SIG-M5 treated with dmso at 0.1 percent for 504 hours (cell line): ENCODE data around the gene HK1.
"Not testable (repeated sequence)": the region's sequence is repeated elsewhere in the genome, so short reads cannot be mapped to it uniquely, and the experiment has no call there.

Experiments used
- DNase-seq: peaks from one replicate; lab custom pipeline; 2025; ENCODE audit not compliant: unreplicated experiment; lab: John Stamatoyannopoulos, UW

The HK1 gene

DNA sequence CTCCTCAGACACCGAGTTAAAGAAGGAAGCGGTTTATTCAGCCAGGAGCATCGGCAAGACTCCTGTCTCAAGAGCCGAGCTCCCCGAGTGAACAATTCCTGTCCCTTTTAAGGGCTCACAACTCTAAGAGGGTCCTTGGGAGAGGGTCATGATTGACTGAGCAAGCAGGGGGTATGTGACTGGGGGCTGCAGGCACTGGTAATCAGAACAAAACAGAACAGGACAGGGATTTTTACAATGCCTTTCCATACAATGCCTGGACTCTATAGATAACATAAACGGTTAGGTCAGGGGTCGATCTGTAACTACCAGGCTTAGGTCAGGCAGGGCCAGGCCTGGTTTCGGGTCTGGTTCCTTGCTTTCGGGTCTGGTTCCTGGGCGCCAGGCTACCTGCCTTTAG, 30.0 kb downstream of the HK1 start:
- not testable (repeated sequence) for DNase-seq

DNA sequence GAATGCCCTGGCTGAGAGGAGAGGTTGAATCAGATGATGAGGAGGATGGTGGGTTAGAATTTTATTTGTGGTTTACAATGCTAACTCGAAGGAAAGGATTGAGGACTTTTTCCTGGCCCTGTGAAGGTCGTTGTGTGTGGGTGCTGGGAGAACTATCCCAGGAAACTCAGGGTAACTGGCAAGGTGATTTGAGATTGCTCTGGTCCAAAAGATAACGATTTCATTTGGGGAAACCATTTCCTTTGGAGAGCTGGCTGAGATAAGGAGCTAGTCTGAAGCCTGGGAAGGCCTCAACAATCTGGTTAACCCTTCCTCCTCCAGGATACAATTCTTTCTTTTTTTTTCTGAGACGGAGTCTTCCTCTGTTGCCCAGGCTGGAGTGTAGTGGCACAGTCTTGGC, 33.0 kb downstream of the HK1 start:
- no peak for DNase-seq

- no peak for DNase-seq
Measured at GRCh38 chr10:69312528-69312927, 34.2 kb downstream of the HK1 start.

GRCh38 chr10:69315100-69315542, 36.8 kb downstream of the HK1 start:
- DNase-seq, result no peak

DNA sequence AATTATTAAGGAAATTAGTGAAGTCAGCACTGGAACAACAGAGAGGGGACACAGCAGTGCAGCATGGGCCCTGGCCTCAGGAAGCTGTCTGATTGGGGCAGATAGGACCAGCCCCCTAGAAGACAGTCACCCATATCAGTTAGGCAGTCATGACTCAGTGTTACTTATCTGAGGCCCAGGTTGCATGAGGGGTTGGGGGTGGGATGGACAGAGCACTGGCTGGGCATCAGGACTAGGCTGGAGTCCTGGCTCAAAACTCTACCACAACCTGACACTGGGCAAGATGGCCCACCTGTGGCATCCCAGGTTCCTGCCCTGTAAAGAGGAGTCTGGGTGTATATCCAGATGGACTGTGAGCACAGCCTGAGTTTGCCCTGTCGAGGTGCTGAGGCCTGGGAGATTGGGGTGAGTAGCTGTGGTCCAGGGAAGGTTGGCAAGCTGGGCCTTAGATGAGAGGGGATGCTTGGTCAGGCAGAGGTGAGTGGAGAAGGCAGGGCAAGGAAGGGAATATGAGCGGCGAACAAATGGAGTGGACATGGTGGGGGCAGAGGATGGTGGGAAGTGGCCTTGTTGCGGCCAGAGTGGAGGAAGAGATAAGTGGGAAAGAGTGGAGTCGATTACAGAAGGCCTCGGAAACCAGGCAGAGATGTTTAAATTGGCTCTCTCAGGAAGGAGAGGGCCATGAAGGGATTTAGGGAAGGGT, 37.5 kb downstream of the HK1 start:
- no peak for DNase-seq

GRCh38 chr10:69316313-69317059, 38.2 kb downstream of the HK1 start:
- DNase-seq, result no peak

DNA sequence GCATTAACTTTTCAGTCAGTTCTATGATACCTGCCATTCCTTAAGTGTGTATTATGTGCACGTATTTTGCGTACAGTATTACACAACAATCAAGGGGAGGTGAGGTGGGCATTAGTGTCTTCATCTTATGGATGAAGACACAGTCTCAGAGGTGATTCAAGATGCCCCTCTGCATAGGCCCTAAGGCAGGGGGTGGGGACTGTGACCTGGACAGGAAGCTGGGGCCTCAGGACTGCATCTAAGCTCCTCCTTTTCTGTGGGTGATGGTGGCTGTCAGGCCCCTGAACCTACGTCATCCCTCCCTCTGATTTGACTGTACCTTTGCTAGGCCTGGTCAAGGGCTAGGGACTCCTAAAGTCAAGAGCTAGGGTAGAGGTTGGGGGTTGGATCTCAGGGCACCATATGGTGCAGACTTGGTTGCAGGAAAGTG, 38.9 kb downstream of the HK1 start:
- DNase-seq, result no peak

DNA sequence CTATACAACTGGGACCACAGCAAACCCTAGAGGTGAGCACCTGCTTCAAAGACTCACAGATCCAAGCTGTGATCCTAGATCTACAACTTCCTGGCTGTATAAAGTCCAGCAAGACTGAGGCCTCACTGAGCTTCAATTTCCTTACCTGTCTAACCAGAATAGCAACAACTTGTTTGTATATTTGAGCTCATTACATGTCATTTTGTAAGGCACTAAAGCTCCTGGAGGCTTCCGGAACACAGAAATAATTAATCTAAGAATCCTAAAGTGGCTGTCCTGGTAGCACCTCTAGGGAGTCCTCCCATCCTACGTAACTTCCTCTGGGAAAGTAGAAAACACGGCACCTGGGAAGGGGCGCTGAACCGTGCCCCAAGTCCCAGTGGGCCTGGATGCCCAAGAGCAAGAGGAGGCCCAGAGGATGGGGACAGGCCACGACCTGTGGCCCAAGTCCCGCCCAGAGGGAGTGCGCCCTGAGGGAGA, 39.4 kb downstream of the HK1 start:
- peak; percentile 20 for DNase-seq

DNA sequence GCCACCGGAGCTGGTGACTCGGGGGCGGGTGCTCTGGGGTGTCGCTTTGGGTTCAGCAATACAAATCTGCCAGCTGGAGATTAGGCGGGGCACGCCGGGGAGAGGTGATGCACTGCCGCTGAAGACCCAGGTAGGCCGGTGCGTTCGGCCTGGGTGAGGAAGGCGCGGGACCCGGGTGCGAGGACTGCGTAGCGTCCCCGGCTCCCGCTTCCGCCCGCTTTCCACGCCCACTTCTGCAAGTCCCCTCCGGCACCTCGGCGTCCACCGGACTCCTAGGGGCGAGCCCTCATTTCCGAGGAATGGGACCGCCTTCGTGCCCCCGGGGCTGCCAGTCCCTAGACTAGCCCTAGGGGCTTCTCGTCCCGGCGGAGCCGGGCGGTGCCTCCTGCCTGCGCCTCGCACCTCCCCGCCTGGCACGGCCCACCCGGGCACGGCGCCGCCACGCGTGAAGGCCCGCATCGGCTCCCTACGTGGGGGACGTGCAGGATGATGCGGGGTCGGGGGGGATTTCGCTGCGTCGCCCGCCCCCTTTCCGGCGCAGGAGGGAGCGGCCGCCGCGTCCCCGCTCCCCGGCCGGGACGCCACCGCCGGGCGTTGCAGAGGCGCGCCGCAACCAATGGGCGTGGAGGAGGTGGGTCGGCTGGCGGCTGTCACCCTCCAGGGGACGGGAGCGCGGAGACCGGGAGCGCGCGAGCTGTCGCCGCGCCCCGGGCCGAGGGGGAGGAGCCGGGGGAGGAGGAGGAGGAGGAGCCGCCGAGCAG, 40.0 kb downstream of the HK1 start:
- peak; percentile 72 for DNase-seq

DNA sequence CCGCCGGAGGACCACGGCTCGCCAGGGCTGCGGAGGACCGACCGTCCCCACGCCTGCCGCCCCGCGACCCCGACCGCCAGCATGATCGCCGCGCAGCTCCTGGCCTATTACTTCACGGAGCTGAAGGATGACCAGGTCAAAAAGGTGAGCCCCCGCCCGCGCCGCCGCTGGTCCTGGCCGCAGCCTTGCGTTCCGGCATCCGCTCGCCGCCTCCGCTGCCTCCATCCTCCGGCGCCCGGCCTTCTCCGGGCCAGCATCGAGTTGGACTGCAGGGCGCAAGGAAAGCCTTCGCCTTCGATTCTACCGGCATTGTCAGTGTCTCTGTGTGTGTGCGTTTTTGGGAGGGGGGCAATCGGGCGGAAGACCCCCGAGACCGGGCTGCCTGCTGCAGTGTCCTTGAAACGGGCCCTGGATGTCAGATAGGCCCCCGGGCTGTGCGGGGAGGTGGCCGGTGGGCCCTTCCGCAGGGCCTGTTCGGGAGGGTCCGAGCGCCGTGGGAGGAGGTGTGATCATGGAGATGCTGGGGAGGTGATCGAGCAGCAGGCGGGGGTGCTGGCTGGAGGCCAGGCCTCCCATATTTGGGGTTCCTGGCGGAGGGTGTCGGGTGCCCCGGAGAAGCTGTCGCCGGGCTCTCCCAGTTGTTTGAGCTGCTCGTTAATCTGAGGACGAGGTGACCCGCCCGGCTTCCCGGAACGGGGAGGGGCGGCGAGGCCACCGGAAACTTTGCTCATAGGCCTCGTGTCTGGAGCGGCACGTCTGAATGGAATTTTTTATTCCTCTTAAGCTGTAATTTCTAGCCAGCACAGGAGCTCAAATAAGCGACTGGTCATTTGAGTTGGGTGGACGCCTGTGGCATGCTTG, 40.8 kb downstream of the HK1 start:
- DNase-seq, result no peak

GRCh38 chr10:69319841-69320316, 41.6 kb downstream of the HK1 start:
- DNase-seq, result no peak

GRCh38 chr10:69320521-69320920, 42.2 kb downstream of the HK1 start:
- DNase-seq, result no peak

DNA sequence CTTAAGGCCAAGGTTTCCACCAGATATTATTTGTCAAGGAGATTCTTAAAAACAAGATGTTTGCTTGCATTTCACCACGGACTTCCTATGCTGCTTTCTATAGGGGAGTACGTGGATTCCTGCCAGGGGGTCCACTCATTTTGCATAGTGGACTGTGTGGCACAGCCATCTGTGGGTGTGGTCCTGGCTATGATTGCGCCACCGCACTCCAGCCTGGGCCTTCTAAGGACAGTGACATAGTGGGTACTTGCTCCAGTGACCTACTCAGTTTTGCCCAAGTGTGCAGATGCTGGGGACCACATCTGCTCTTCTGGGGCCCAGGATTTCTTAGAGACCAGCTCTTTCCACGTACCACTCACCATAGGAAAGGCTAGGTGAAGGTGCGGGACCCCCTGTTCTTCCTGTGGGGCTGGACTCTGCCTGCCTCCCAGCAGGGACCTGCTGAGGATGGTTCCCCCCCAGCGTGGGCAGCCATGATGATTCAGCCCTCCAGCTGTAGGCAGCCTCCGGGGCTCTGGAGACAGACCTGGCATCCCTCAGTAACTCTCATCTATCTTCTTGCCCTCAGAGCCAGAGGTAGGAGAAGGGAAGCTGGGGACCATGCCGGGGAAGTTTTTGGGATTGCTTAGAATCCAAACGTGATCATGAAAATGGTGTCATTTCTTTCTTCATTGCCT, 42.9 kb downstream of the HK1 start:
- DNase-seq, result no peak

DNA sequence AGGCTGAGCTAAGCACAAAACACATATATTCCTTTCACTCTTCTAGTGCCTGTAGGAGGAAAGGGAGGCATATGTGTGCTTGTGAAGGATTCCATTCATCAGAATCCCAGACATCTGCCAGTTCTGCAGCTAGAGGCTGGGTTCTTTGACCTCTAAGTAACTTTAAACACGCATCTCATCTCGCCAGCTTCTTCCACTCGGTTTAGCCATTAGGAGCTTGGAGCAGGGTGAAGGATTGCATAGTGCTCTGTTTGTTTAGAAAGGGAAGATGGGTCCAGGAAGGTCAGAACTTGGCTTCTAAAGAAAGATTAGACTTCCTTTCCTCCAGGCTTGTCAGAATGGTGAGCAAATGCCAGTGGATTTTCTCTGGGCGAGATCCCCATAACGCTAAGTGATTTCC, 43.6 kb downstream of the HK1 start:
- no peak for DNase-seq

GRCh38 chr10:69322346-69322745, 44.0 kb downstream of the HK1 start:
- DNase-seq, result not testable (repeated sequence)

DNA sequence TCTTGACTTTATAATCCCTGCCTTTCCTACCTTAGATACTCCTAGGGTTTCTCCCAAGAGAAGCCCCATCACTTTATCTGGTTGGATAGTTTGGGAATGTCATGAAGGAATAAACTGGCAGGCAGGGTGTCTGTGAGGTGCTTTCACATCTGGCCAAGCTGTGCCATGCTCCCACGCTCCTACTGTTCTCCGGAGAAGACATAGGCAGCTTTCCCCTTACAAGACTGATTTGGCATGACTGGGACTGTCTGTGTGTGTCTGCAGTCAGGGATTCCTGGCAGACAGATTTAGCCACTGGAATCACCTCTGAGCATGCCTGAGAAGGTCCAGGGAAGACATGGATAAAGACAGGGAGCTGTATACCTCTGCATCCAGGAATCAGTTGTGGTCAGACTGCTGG, 45.3 kb downstream of the HK1 start:
- DNase-seq, result no peak

DNA sequence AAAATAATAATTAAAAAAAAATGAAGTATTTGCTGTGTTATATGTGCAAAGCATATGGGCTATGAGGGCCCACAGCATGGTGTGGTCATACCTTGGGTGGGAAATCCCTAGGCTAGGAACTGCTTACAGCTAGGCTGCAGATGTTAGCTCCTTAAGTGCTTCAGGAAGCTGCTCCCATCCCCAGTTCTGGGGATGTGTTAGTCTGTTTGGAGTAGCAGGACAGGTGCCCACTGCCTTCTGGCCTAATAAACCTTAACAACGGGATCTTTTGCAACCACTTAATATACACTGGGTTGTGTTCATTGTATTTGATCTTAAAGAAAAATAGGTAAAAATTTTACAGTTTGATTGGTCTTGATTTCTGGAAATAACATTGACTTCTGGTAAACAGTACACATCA, 46.3 kb downstream of the HK1 start:
- DNase-seq, result no peak

DNA sequence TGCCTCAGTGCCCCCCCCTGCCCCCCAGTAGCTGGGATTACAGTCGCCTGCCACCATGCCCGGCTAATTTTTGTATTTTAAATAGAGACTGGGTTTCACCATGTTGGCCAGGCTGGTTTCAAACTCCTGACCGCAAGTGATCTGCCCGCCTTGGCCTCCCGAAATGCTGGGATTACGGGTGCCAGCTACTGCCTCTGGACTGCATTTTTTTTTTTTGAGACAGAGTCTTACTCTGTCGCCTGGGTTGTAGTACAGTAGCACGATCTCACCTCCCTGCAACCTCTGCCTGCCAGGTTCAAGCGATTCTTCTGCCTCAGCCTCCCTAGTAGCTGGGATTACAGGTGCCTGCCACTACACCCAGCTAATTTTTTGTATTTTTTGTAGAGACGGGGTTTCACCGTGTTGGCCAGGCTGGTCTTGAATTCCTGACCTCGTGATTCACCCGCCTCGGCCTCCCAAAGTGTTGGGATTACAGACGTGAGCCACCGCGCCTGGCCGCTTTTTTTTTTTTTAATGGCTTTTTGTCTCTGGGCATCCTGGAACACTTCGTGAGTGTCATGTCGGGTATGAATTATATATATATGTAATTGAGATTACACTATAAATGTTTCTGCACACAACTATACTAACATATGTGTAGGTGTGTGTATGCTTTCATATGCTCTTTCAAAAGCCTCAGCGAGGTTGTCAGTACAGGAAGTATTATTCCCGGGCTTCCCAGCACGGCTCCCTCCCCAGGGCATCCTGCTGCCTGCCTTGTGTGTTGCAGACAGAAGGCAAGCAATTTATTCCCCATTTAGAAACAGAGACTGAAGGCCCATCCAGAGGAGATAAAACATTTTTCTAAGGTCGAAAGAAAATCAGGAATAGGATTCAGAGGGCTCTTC, 47.6 kb downstream of the HK1 start:
- DNase-seq, result not testable (repeated sequence)

DNA sequence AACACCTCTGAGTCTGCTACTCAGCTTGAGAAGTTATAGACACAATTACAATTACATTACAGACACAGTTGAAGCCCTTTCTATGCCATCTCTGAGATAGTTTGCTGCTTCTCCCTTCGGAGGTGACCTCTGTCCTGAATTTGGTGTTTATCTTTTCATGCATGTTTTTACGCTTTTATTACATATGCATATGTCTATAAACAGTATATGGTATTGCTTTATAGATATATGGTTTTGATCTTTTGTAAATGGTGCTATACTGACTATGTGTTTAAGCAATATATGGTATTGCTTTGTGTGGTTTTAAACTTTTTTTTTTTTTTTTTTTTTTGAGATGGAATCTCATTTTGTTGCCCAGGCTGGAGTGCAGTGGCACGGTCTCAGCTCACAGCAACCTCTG, 48.4 kb downstream of the HK1 start:
- no peak for DNase-seq
